Body of pancreas (tissue), 4 donors: ENCODE measurements around the gene URB2.

Experiments
- POLR2A ChIP-seq, 3 donors: fragments of 450-650 bp; IDR thresholded peaks; one replicate each; pipeline ENCODE4 v1.6.1; 2016; ENCODE audit warnings: antibody characterized with exemption in 3 of 3, mild to moderate bottlenecking in 2 of 3
- TF ChIP-seq, protein P1 (sequence below), 7 experiments: fragments of 450-650 bp in 4 of 7; fragments of 200-600 bp in 3 of 7; sonication (generic) in 3 of 7; IDR thresholded peaks; one replicate each; pipeline ENCODE4 v1.5.1; 2016 to 2019; ENCODE audit warnings: antibody characterized with exemption in 7 of 7

DNA sequence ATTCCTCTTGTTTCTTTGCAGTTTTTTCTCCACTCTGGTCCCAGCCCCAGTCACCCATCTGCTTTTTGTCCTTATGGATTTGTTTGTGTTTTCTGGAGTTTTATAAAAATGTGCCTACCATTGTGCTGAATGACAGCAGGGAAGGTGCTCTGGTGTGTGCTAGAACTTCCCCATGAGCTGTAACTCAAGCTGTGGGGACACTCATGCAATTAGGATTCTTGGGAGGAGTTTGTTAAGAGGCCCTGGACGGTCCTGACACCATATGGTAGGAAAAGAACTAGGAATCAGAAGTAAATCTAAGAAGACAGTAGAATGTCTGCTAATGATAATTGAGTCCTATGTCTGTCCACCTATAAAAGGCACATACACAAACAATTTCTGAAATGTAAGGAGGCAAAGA is 27.4 kb downstream of the URB2 start:
- TF ChIP-seq, protein P1, sequence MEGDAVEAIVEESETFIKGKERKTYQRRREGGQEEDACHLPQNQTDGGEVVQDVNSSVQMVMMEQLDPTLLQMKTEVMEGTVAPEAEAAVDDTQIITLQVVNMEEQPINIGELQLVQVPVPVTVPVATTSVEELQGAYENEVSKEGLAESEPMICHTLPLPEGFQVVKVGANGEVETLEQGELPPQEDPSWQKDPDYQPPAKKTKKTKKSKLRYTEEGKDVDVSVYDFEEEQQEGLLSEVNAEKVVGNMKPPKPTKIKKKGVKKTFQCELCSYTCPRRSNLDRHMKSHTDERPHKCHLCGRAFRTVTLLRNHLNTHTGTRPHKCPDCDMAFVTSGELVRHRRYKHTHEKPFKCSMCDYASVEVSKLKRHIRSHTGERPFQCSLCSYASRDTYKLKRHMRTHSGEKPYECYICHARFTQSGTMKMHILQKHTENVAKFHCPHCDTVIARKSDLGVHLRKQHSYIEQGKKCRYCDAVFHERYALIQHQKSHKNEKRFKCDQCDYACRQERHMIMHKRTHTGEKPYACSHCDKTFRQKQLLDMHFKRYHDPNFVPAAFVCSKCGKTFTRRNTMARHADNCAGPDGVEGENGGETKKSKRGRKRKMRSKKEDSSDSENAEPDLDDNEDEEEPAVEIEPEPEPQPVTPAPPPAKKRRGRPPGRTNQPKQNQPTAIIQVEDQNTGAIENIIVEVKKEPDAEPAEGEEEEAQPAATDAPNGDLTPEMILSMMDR (IDR thresholded peaks at IDR 0.05) = no peak
- no peak for TF ChIP-seq POLR2A (IDR thresholded peaks at IDR 0.05)
